NCI-H1105 (cell line): ENCODE measurements around the gene NPB.

Experiments
- DNase-seq: peaks from one replicate; lab custom pipeline; 2025; lab: John Stamatoyannopoulos, UW

NPB gene

GRCh38 chr17:81902023-81902652 is at the start of gene NPB:
Gene NPB, plus strand, starts transcription at chr17:81902238. Its CDS starts 40 bp downstream, at chr17:81902278.
- DNase-seq, result no peak

GRCh38 chr17:81854974-81855774 is 46.9 kb upstream of the NPB start:
- DNase-seq, result no peak

- no peak for DNase-seq
Measured at GRCh38 chr17:81858170-81858966, 43.7 kb upstream of the NPB start.

- no peak for DNase-seq
Measured at GRCh38 chr17:81858967-81859905, 42.8 kb upstream of the NPB start.

GRCh38 chr17:81859906-81860755 is 41.9 kb upstream of the NPB start, which contains the start of gene P4HB:
Gene P4HB, minus strand, starts transcription at chr17:81860535. Its CDS starts 64 bp downstream, at chr17:81860471.
- DNase-seq, result no peak

- DNase-seq, result peak; percentile 98
Measured at GRCh38 chr17:81860756-81861568, 41.1 kb upstream of the NPB start.

GRCh38 chr17:81863123-81863675 is 38.8 kb upstream of the NPB start:
- no peak for DNase-seq

GRCh38 chr17:81863833-81864768 is 37.9 kb upstream of the NPB start:
- no peak for DNase-seq

GRCh38 chr17:81865358-81865732 is 36.7 kb upstream of the NPB start:
- DNase-seq, result no peak

- peak; percentile 69 for DNase-seq
Measured at GRCh38 chr17:81865733-81866439, 36.2 kb upstream of the NPB start.

GRCh38 chr17:81866440-81867169 is 35.4 kb upstream of the NPB start:
- no peak for DNase-seq

GRCh38 chr17:81867170-81867990 is 34.7 kb upstream of the NPB start:
- no peak for DNase-seq

GRCh38 chr17:81867991-81868673 is 33.9 kb upstream of the NPB start:
- DNase-seq, result no peak

GRCh38 chr17:81868674-81869220 is 33.3 kb upstream of the NPB start:
- no peak for DNase-seq
